ENCODE measurements around the gene CCDC28A. TPM values are rescaled to one million over a fixed set of nuclear protein-coding genes. Genes with fewer than 3 reads are reported as not detected.
"Not testable (repeated sequence)": the region's sequence is repeated elsewhere in the genome, so short reads cannot be mapped to it uniquely, and the experiment has no call there.

CCDC28A gene
- 9.1 TPM for total RNA-seq
- long read RNA-seq, transcript CCDC28A-202 (6 exons, 1,505 nt): major isoform, 14 of 18 reads
- long read RNA-seq, partial matches to known transcripts: 1 of 18 reads
- long read RNA-seq, other reads (novel, unspliced or antisense): 3 of 18 reads

- peak; percentile 96 for DNase-seq (ENCODE audit: low spot score)
These were observed at the start of gene CCDC28A for GRCh38 chr6:138773177-138774091. TSS of gene CCDC28A (plus strand) at chr6:138773769. CDS start at chr6:138776121, 2,352 bp downstream.

DNA sequence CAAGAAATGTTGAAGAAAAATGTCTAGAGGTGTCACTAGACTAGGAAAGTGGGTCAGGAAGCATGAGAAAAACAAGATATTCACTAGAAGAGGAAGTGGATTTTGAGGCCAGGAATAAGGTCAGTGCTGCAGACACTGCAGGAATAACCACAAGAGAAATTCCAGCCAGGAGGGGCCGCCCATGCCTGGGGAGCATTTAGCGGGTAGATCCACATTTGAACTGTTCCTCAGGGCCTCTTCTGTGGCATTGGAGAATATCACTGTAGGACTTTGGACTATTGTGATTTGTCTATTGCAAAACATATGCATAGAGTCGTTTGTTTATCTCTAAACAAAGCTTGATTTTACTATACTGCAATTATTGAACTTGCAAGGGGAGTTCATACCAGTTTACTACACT lies 49.6 kb upstream of the CCDC28A start:
- DNase-seq (ENCODE audit: low spot score): no peak

GRCh38 chr6:138726066-138726756 lies 47.4 kb upstream of the CCDC28A start:
- DNase-seq (ENCODE audit: low spot score): no peak

DNA sequence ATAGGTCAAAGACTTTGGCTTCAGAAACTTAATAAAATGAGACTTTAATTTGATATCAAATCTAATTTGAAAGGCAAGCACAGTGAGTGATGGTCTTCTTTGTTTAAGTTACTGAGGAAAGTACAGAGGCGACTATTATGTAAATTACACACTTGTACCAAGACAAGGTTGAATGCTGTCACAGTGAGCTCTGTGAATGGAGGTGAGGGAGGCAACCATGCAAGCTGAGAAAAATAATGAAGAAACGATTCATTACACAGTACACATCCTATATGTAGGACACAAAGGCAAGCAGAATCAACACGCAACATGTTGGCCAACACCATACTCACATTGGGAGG lies 46.8 kb upstream of the CCDC28A start:
- no peak for DNase-seq (ENCODE audit: low spot score)

- DNase-seq (ENCODE audit: low spot score): no peak
These were observed 46.4 kb upstream of the CCDC28A start for GRCh38 chr6:138727182-138727581.

- no peak for DNase-seq (ENCODE audit: low spot score)
These were observed 44.9 kb upstream of the CCDC28A start for GRCh38 chr6:138728662-138729061.

- DNase-seq (ENCODE audit: low spot score): not testable (repeated sequence)
These were observed 43.5 kb upstream of the CCDC28A start for GRCh38 chr6:138730037-138730436.

DNA sequence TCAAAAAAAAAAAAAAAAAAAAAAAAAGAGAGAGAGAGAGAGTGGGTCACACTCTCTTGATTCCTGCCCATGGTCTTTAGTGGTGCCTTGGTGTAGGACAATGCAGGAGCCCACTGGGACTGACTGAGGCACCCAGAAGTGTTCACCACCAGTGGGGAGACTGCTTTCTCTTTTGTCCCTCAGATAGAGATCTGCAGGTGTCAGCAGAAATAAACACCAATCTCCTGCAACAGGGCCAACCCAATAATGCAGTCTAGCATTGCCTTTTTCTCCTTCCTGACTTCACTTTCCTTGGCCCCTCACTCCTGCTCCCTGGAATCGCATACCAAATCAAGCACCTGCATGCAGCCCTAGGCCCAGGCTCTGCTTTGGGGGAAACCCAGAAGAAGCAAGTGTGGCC lies 39.0 kb upstream of the CCDC28A start:
- DNase-seq (ENCODE audit: low spot score): no peak

DNA sequence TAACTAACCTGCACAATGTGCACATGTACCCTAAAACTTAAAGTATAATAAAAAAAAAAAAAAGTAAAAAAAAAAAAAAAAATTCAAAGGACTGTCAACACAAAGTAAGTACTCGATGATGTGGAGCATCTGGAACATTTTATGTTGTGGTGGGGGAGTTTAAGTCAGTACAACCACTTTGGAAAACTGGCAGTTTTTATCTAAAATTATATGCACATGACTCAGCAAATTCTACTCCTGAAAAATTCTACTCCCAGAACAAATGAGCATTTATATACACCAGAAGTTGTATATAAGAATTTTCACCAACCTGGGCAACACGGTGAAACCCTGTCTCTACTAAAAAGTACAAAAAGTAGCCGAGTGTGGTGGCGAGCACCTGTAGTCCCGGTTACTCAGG lies 36.9 kb upstream of the CCDC28A start:
- DNase-seq (ENCODE audit: low spot score): no peak

- no peak for DNase-seq (ENCODE audit: low spot score)
These were observed 21.6 kb upstream of the CCDC28A start for GRCh38 chr6:138752017-138752416.

DNA sequence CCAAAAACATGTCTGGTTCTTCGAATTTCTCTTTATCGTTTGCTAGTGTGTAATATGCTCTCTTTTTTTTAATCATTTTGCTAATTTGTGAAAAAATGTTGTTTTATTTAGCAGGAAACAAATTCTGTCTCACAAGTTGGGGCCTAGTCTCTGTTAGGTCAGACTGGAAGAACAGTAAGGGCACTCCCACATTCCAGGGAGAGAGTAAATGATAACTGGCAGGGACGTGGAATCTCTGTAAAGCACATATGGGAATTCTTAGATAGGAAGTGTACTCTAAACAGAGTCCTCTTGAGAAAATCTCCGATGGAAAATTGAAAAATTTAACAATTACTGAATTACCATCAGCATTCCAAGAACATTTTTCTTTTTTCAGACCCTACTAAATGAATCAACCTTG lies 16.4 kb upstream of the CCDC28A start:
- DNase-seq (ENCODE audit: low spot score): no peak

DNA sequence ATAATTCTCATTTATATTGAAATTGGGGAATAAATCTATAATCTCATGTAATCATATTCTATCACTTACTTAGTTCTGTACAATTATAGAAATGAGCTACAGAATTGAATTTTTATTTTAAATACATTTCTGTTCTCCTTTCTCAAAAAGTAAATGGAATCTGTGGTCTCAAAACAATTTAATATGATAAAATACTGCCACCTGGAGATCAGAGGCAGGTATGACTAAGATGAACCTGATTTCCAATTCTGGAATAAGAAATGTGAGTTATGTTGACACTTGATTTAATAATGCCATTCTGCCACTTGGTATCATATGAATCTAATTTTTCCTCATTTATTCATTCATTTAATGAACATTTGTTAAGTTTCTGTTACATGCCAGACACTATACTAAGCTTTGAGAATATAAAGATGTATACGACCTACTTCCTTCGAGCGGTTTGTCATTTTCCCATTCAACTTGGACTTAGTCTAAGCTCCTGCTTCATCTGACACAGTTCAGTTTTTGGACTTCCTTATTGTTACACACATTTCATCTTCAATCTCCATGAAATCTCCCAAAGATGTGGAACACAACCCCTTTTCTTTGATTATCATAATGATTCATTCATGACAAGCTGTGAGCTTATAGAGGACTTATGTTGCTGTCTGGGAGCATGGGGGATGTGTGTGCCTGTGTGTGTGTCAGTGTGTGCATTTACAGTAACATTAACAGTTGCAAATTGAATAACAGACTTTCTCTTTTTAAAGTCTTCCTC lies 7.5 kb upstream of the CCDC28A start:
- DNase-seq (ENCODE audit: low spot score): no peak

DNA sequence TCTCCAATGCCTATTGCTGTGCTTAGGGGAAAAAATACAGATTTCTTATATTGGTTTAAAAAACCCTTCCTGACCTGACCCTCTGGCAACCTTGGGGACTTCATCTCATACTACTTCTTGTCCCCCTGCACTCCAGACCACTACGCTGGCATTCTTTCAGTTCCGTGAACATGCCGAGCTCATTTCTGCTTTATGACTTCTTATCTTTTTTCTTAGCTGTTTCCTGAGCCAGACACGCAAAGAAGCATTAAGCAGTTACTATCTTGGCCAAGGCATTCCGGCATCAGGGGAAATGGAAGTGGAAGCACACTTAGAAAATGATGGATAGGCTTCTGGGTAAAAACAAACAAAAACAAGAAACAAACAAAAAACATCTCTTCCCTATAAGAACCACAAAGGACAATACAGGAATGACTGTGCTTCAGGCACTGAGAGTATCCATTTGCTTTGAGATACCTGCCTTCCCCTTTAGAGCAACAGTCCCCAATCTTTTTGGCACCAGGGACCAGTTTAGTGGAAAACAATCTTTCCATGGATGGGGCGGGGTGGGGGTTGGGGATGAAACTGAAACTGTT lies 4.4 kb upstream of the CCDC28A start:
- DNase-seq (ENCODE audit: low spot score): no peak

GRCh38 chr6:138772596-138773176 lies 883 bp upstream of the CCDC28A start:
- no peak for DNase-seq (ENCODE audit: low spot score)

GRCh38 chr6:138774370-138774769 lies 801 bp downstream of the CCDC28A start:
- DNase-seq (ENCODE audit: low spot score): no peak

GRCh38 chr6:138776659-138777058 lies 3.1 kb downstream of the CCDC28A start:
- DNase-seq (ENCODE audit: low spot score): no peak

DNA sequence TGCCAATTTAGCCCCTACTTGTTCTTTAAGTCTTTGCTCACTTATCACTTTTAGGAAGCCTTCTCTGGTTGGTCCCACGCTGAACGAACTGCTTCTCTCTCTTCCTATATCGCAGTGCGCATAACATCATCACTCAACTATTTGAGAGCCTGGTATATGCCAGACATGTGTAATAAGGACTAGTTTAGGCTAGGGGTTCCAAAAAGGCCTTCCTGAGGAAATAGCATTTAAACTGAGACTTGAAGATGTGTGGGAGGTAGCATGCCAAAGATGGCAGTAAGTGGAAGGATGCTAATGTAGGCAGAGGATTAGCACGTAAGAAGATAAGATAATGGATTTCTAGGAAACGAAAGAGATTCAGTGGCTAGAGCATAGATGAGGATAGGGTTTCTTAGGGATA lies 4.8 kb downstream of the CCDC28A start:
- no peak for DNase-seq (ENCODE audit: low spot score)

DNA sequence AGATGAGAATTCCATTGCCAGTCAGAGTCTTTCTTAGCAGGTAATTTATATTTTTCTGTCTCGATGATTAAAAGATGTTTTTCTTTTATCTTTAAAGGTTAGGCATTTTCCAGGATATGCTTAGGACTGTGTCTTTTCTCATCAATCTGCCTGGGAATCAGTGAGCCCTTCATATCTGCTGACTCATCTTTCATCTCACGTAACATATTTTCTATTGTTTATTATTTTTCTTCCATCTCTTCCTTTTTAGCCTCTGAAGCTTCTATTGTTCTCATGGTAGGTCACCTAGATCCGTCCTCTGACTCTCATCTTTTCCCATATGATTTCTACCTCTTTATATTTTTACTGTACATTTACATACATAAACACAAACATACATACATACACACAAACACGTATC lies 8.7 kb downstream of the CCDC28A start:
- DNase-seq (ENCODE audit: low spot score): no peak

DNA sequence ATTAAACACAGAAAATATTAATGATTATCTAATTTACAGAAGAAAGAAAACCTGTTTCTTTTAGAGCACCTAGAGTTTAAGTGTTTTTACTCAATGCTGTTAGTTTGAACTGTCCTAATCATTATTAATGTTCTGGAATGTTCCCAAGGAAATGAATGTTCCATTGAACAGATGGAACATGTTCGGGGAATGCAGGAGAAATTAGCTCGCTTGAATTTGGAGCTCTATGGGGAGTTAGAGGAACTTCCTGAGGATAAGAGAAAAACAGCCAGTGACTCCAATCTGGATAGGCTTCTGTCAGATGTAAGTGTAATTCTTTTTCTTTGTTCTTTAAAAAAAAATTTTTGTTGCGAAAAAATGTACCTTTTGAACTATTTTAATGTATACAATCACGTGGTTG lies 11.5 kb downstream of the CCDC28A start:
- no peak for DNase-seq (ENCODE audit: low spot score)

GRCh38 chr6:138785980-138786379 lies 12.4 kb downstream of the CCDC28A start:
- DNase-seq (ENCODE audit: low spot score): no peak

GRCh38 chr6:138787138-138787537 lies 13.6 kb downstream of the CCDC28A start:
- no peak for DNase-seq (ENCODE audit: low spot score)

All from mesenteric fat pad (tissue), 1 donor.